Mucosa of gallbladder (tissue), 1 donor: ENCODE data around the gene CHST8. TPM values are rescaled to one million over a fixed set of nuclear protein-coding genes. Genes with fewer than 3 reads are reported as not detected.
"Not testable (repeated sequence)": the region's sequence is repeated elsewhere in the genome, so short reads cannot be mapped to it uniquely, and the experiment has no call there.

Experiments
- DNase-seq: peaks from one replicate; pipeline ENCODE4 v3.0.0-alpha.2; 2020; ENCODE audit warnings: low spot score
- total RNA-seq: library from RNA; stranded (reverse); gene quantifications from one replicate; pipeline ENCODE4 v1.2.1, GENCODE V29; 2021
- donor health status: DM: no; HTN: no; CAD: no.

Gene CHST8
- total RNA-seq, 1 donor from 2014 or later = 9.9 TPM

- DNase-seq = no peak
Observed at GRCh38 chr19:33641956-33642498, 20.3 kb downstream of the CHST8 start.

GRCh38 chr19:33644284-33644836 lies 22.6 kb downstream of the CHST8 start:
- no peak for DNase-seq

DNA sequence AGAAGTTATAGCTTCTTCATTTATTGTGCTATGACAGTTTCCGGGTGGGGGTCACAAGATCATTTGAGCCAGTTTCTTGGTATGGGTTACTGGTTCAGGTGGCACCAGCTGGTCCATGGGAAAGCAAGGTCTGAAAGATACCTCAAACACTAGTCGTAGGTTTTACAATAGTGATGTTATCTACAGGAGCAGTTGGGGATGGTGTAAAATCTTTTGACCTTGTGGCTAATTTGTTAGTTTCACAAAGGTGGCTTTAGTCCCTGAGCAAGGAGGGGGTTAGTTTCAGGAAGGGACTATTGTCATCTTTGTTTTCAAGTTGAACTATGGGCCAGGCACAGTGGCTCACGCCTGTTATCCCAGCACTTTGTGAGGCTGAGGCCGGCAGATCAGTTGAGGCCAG lies 24.6 kb downstream of the CHST8 start:
- DNase-seq = no peak

DNA sequence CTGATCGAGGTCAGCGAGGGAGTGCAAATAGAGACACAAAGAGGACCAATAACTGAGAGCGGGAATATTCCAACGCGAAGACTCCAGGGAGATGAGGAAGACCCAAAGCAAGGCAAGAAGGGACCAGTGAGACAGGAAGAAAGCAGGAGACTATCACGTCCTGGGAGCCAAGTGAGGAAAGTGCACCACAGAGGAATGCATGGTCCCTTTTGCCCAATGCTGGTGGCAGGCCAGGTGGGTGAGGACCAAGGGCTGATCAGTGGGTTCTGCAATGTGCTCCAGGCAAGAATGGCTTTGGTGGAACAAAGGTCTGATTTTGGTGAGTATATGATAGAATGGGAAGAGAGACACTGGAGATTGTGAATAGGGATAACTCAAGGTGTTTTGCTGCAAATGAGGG lies 25.4 kb downstream of the CHST8 start:
- DNase-seq = no peak

- DNase-seq = no peak
Observed at GRCh38 chr19:33649627-33650305, 28.0 kb downstream of the CHST8 start.

DNA sequence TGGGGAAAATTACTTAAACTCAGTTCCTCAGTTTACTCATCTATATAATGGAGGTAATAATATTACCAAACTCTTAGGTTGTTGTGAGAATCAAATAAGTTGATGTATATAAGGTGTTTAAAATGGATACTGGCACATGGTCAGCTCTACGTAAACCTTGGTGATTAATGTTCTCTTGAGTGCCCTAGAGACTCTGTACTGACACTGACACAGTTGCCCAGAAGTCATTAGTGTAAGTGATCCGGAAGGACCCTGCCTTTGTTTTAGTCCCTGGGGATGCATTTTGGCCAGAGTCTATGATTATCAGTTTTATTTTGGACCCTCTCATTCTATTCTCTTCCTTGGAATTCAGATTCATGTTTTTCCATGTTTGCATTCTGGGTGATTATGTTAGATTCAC lies 31.9 kb downstream of the CHST8 start:
- no peak for DNase-seq

DNA sequence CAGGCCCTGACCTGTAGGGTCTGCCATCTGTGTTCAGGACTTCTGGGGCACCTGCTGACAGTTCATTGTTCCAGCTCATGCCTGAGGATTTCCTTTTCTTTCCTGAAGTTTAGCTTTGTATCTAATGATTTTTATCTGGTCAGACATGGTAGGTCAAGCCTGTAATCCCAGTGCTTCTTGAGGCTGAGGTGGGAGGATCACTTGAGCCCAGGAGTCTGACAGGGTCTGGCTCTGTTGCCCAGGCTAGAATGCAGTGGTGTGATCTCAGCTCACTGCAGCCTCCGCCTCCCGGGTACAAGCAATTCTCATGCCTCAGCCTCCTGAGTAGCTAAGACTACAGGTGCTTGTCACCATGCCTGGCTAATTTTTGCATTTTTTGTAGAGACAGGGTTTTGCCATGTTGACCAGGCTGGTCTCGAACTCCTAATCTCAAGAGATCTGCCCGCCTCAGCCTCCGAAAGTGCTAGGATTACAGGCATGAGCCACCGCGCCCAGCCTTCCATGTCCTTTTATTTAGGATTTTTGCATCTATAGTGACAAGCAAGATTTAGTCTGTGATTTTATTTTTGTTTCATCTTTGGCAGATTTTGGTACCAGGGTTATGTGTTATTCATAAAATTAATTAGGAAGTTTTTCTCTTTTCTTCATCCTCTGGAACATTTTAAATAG lies 33.2 kb downstream of the CHST8 start:
- DNase-seq = no peak

GRCh38 chr19:33659835-33660234 lies 38.1 kb downstream of the CHST8 start:
- no peak for DNase-seq

DNA sequence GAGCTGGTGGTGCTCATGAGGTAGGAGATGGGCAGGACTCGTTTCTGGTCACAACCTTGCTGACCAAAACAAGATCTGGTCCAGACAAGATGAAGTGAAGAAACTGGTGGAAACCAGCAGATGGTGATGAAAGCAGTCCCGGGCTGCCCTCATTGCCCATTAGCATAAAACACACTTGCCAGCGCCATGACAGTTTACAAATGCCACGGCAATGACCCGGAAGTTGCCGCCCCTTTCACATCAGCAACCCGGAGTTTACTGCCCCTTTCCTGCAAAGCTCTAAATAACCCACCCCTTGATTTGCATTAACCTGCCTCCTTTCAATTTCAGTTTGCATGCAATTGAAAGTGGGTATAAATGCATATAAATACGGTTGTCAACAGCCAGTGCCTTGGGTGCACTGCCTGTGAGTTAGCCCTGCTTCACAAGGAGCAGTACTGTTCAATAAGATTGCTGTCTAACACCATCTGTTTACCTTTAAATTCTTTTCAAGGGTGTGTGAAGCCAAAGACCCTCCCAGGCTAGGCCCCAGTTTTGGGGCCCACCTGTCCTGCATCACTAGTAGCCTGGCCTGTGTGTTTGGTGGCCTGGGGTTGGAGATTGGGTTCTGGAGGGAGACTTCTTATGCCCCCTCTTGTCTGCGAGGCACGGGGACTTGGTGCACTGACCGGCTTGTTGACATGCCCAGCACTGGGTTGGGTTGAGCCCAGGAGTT lies 38.8 kb downstream of the CHST8 start:
- DNase-seq = no peak

- no peak for DNase-seq
Observed at GRCh38 chr19:33661336-33661735, 39.6 kb downstream of the CHST8 start.

GRCh38 chr19:33662391-33663092 lies 40.8 kb downstream of the CHST8 start:
- no peak for DNase-seq

GRCh38 chr19:33663316-33663715 lies 41.6 kb downstream of the CHST8 start:
- not testable (repeated sequence) for DNase-seq

DNA sequence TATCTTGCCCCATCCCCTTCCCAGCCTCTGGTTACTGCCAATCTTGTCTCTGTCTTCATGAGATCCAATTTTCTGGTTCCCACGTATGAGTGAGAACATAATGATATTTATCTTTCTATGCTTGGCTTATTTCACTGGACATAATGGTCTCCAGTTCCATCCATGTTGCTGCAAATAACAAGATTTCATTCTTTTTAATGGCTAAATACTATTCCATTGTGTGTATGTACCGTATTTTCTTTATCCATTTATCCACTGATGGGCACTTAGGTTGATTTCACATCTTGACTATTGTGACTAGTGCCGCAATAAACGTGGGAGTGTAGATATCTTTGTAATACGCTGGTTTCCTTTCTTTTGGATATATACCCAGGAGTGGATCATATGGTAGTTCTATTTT lies 43.0 kb downstream of the CHST8 start:
- DNase-seq = no peak

DNA sequence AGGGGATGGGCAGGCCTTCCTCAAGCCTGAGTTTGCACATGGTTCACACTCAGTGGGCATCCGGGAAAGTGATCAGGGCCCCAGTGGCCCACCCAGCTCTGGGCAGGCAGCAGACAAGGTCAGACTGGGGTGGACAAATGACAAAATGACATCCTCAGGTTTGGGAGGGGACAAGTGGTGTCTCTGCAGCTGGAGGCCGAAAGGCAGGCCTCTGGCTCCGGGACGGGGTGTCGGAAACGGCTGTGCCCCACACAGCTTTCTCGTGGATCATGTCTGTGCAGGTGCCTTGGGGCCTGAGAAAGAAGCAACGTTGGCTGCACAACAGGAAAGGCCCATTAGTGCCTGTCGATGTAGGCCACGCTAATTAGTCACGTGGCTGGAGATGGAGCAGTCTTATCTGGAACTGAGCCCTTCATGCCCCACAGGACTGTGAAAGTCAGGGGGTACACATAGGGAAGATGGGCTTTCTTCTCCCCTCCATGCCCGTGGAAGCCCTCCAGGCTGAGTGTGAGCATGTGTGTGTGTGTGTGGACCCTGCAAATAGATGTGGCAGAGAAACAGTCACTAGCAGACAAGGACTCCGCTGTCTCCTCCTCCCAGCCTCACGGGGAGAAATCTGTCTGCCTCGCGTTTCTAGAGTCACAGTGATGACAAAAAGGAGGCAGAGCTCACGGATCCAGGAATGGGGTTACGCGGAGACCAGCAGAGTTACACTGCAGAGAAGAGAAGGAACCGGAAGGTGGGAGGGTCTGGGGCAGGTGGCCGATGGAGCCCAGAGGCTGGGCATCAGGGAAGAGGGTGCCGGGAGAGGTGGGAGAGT lies 44.2 kb downstream of the CHST8 start:
- DNase-seq = no peak

DNA sequence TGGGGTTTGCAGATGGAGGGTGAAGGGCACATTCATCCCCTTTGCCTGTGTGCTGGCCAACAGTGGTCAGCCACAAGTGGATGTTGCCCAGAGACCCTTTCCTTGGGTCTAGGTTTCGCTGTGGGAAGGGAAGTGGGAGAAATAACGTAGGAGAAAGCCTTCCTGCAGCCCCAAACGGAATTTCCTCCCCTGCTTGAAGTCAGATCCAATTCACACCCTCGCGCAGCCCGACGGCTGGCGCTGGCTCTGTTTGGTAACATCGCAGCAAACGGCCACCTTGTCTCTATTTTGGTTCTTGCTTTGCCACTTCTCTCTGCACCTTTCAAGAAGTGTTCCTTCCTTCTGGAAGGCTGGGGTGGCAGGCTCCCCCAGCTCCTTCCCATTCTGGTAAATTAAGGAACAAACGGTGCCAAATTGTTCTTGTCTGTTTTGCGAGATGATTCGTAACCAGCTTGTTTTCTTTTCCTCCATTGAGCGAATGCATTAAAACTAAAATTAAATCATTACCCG lies 45.4 kb downstream of the CHST8 start:
- no peak for DNase-seq

- no peak for DNase-seq
Observed at GRCh38 chr19:33667881-33668280, 46.1 kb downstream of the CHST8 start.

GRCh38 chr19:33668968-33669367 lies 47.2 kb downstream of the CHST8 start:
- no peak for DNase-seq

GRCh38 chr19:33669376-33669775 lies 47.6 kb downstream of the CHST8 start:
- no peak for DNase-seq

GRCh38 chr19:33670398-33670797 lies 48.6 kb downstream of the CHST8 start:
- no peak for DNase-seq

- no peak for DNase-seq
Observed at GRCh38 chr19:33671211-33671610, 49.5 kb downstream of the CHST8 start.
